HG03432 (cell line): ENCODE data around the gene TEX53.

Source experiments
- ATAC-seq: cut with Tn5 transposase; IDR thresholded peaks from one replicate; pipeline ENCODE4 v1.9.1; 2021; ENCODE audit warnings: mild to moderate bottlenecking, moderate library complexity; ENCODE audit not compliant: unreplicated experiment

TEX53 gene

DNA sequence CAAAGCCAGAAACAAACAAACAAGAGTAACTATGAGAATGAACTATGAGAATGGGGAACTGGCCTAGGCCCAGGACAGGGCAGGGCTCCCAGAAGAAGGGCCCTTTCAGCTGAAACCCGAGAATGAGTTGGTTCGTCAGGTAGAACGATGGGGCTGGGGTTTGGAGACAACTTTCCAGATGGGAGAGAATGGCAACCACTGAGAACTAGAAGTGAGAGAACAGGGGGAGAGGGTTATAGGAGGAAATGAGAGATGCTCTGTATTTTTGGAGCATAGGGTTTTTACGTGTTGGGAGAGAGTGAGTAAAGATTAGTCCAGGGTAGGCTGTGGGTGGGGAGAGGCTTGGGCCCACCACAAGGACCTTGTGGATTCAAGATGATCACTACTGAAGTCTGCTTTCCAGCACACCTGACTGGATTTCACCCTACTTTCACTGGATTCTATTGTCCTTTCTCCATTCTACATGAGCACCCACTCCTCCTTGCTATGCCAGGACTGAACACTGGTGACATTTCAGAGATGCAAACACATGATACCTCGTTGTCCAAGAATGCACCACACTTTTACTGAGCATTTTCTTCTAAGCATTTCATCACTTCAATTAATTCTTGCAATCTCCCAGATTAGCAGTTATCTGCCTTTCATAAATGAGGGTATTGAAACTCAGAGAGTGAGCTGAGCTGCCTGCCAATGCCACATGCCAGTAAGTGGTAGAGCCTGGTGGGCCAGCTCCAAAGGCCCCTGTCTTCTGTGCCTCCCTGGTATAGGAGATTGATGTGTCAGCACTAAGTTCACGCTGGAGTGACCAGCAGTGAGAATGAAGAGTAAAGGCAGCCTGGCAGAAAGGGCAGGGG lies 49.7 kb downstream of the TEX53 start:
- ATAC-seq = peak; percentile 40

DNA sequence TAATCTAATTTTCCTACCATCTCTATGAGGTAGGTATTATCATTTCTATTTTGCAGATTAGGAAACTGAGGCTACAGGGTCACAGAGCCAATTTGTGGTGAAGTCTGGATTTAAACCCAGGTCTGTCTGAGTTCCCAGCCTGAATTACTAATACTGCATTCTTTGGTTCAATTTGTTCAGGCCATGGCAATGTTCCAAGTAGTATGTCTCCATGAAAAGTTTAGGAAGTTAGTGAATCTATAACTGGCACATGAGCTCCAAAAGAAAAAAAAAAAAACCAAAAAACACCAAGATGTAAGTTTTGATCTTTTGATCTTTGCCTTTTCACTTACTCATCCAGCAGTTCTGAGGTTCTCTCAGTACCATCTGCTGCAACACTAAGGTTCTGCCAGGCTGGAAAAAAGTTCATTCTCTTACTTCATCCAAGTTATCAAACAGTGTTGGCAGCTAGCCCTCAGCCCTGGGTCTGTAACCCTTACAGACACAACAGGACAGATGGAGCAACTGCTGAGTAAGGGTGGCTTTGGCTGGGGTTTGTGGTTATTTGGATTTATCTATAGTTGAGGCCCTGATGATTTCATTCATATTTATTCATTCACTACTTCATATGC lies 50.9 kb downstream of the TEX53 start:
- no peak for ATAC-seq
